Activated T-cell treated with anti-CD3 and anti-CD28 coated beads, Interleukin-2, amount 50 U/mL, for 72 hours (primary cell): ENCODE data around the gene MED13L. TPM values are rescaled to one million over a fixed set of nuclear protein-coding genes. Genes with fewer than 3 reads are reported as not detected.

ENCODE experiments used
- ATAC-seq, 2 donors: fragments of 150-1000 bp; cut with Tn5 transposase; replicated peaks in 1 of 2; 2 replicates each; pipeline ENCODE4 v1.10.0; 2021; ENCODE audit warnings: moderate library complexity in 2 of 2, mild to moderate bottlenecking in 1 of 2
- DNase-seq, 2 donors: peaks; one replicate each; pipeline ENCODE4 v3.0.0; 2021 to 2022; ENCODE audit warnings: mixed read lengths in 1 of 2
- H3K27ac Mint-ChIP-seq: one replicate; pipeline ENCODE4 v1.8.0; 2022; ENCODE audit warnings: mild to moderate bottlenecking, moderate library complexity, mixed read lengths
- H3K27me3 Mint-ChIP-seq: one replicate; pipeline ENCODE4 v1.8.0; 2022; ENCODE audit warnings: low read depth, mixed read lengths
- H3K36me3 Mint-ChIP-seq, 2 donors: one replicate each; pipeline ENCODE4 v1.8.0; 2022; ENCODE audit warnings: mixed read lengths in 2 of 2, mild to moderate bottlenecking in 1 of 2; ENCODE audit not compliant: insufficient read depth in 2 of 2
- H3K4me1 Mint-ChIP-seq: one replicate; pipeline ENCODE4 v1.8.0; 2022; ENCODE audit warnings: low read depth, mixed read lengths
- H3K4me3 Mint-ChIP-seq, 2 donors: one replicate each; pipeline ENCODE4 v1.8.0; 2022; ENCODE audit warnings: mild to moderate bottlenecking in 2 of 2, mixed read lengths in 2 of 2, moderate library complexity in 2 of 2
- H3K9me3 Mint-ChIP-seq, 2 donors: one replicate each; pipeline ENCODE4 v1.8.0; 2022; ENCODE audit warnings: mixed read lengths in 2 of 2
- total RNA-seq, 2 donors: library from RNA; stranded (reverse); gene quantifications; one replicate each; pipeline ENCODE4 v1.2.3, GENCODE V29; 2022

The MED13L gene
- total RNA-seq, 2 donors from 2014 or later: 72.8 to 74.5 TPM

- ATAC-seq (no peak), DNase-seq (no peak)
- peaks cover 0 to 3% of the 10 kb centered on the region in 2 donors for H3K36me3 Mint-ChIP-seq
- peaks cover 8% of the 10 kb centered on the region for H3K4me1 Mint-ChIP-seq
- no peak overlapping the region for H3K27ac Mint-ChIP-seq
- no peaks in the 10 kb centered on the region for H3K9me3 Mint-ChIP-seq
- H3K27me3 Mint-ChIP-seq: no peaks in the 10 kb centered on the region
- H3K4me3 Mint-ChIP-seq: no peak overlapping the region
Observed at GRCh38 chr12:116000252-116000651, 277.2 kb downstream of the MED13L start.

DNA sequence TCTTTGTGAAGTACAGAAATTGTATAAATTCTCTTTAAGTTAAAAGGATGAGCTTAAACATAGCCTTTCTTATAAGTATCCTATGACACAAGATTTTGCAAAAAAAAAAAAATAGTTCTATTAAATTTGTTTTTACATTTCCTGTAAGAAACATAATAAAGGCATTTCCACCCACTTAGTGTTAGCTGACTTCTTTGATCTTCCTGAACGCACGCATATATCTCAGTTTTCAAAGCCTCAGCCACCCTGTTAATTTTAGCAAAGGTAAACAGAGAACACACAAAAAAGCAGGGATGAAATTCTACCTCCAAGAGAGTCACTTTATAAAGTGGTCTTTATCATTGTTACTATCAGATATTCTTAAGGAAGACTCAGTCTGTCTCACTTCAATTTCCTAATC lies 277.9 kb downstream of the MED13L start:
- DNase-seq (no peak), ATAC-seq (no peak)
- no peak overlapping the region for H3K27ac Mint-ChIP-seq
- H3K36me3 Mint-ChIP-seq: peaks cover 0 to 3% of the 10 kb centered on the region in 2 donors
- H3K9me3 Mint-ChIP-seq: no peaks in the 10 kb centered on the region
- no peaks in the 10 kb centered on the region for H3K27me3 Mint-ChIP-seq
- no peak overlapping the region for H3K4me3 Mint-ChIP-seq
- peaks cover 8% of the 10 kb centered on the region for H3K4me1 Mint-ChIP-seq

DNA sequence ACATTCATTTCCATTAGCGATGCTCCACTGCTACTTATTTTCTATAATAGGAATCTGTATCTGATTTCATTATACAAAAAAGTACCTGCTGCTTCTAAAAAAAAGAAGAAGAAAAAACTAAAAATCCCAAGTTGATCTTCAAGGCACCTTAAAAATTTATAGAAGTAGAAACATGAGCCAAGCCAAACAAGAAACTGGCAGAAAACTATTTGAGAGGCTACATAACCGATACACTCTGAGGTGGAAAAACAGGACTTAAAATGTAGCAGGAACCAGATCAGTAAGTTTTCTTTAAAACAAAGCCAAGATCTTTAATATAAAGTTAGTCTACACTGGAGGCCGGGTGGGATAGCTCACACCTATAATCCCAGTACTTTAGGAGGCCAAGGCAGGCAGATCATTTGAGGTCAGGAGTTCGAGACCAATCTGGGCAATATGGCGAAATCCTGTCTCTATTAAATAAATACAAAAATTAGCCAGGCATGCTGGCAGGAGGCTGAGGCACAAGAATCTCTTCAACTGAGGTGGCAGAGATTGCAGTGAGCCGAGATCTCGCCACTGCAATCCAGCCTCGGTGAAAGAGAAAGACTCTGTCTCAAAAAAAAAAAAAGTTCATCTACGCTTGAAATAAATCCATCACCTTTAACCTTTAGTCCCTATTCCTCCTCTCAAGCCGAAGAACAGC lies 278.6 kb downstream of the MED13L start:
- Mint-ChIP-seq H3K27me3 (no peaks in the 10 kb centered on the region), H3K4me3 (no peak overlapping the region), H3K4me1 (peaks cover 8% of the 10 kb centered on the region), H3K36me3 (peaks cover 0 to 1% of the 10 kb centered on the region in 2 donors), H3K9me3 (no peaks in the 10 kb centered on the region), H3K27ac (no peak overlapping the region)
- no peak for DNase-seq
- ATAC-seq: no peak

- Mint-ChIP-seq H3K36me3 (peaks cover 0 to 1% of the 10 kb centered on the region in 2 donors), H3K4me1 (peaks cover 8% of the 10 kb centered on the region), H3K27ac (no peak overlapping the region), H3K9me3 (no peaks in the 10 kb centered on the region), H3K27me3 (no peaks in the 10 kb centered on the region), H3K4me3 (no peak overlapping the region)
- no peak for ATAC-seq
- peak in 1 of 2 donors; percentile 15 for DNase-seq
Observed at GRCh38 chr12:115998119-115998633, 279.3 kb downstream of the MED13L start.

DNA sequence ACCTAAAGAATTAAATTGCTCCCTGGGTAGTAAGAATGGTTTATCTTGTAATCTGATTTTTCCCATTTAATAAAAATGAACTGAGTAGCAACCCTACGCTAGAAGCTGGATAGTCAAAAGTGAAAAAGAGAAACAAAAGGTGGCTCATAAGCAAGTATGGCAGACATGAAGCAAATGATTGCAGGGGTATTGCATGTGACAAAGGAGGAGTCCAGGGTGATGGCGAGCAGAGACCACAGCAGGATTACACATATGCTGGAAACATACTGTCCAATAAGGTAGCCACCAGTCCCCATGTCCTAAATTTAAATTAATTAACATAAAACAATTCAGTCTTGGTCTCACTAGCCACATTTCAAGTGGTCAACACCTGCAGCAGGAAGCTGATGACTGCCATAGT lies 283.8 kb downstream of the MED13L start:
- Mint-ChIP-seq H3K4me1 (peaks cover 23% of the 10 kb centered on the region), H3K27ac (no peak overlapping the region), H3K9me3 (no peaks in the 10 kb centered on the region), H3K27me3 (no peaks in the 10 kb centered on the region), H3K36me3 (peaks cover 4 to 15% of the 10 kb centered on the region in 2 donors), H3K4me3 (no peak overlapping the region)
- DNase-seq: no peak
- ATAC-seq: no peak

DNA sequence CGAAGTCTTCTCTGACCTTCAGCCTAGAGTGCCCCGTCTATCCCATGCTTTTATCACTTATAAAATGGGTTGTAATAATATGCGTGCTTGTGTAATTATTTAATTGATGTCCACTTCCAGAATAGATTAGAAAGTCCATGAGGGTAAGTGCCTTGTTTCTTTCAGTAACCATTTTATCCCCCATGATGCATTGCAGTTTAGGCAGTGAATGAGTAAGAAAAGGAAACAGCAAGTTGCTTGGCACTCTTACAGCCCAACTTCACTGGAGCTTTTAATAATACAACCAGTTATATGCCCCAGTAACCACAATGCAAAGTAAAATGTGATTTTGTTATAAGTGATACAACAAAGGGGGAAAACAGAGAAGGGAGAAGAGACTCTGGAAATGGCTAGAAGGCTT lies 287.3 kb downstream of the MED13L start:
- peaks cover 4 to 14% of the 10 kb centered on the region in 2 donors for H3K36me3 Mint-ChIP-seq
- no peak overlapping the region for H3K4me3 Mint-ChIP-seq
- H3K27ac Mint-ChIP-seq: no peak overlapping the region
- DNase-seq (no peak), ATAC-seq (no peak)
- peaks cover 16% of the 10 kb centered on the region for H3K4me1 Mint-ChIP-seq
- H3K27me3 Mint-ChIP-seq: no peaks in the 10 kb centered on the region
- no peaks in the 10 kb centered on the region for H3K9me3 Mint-ChIP-seq

GRCh38 chr12:115988625-115989563 lies 288.6 kb downstream of the MED13L start:
- Mint-ChIP-seq H3K27ac (peak overlapping the region; percentile 20), H3K27me3 (no peaks in the 10 kb centered on the region), H3K9me3 (no peaks in the 10 kb centered on the region), H3K4me3 (no peak overlapping the region), H3K4me1 (peaks cover 16% of the 10 kb centered on the region), H3K36me3 (peaks cover 4 to 14% of the 10 kb centered on the region in 2 donors)
- no peak for ATAC-seq
- DNase-seq: no peak

- Mint-ChIP-seq H3K36me3 (peaks cover 4 to 14% of the 10 kb centered on the region in 2 donors), H3K4me1 (peaks cover 16% of the 10 kb centered on the region), H3K4me3 (no peak overlapping the region), H3K27ac (no peak overlapping the region), H3K9me3 (no peaks in the 10 kb centered on the region), H3K27me3 (no peaks in the 10 kb centered on the region)
- DNase-seq (no peak), ATAC-seq (no peak)
Observed at GRCh38 chr12:115988212-115988611, 289.3 kb downstream of the MED13L start.

DNA sequence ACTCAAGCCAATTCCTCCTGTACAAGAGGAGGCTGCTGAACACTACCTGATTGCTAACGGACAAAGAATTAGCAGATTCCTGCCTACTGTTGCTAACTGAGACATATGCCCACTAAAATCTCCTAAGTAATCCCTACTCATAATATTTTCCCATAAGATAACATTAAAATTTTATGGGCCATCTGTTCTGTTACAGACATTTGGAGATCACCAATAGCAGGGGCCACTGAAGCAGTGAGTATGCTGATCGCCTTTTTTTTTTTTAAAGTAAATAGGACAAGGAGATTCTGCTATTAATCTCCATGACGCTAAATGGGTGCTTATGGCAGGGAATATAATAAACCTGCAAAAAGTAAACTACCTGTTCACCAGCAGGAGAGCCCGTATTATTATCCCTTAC lies 292.9 kb downstream of the MED13L start:
- DNase-seq (no peak), ATAC-seq (no peak)
- Mint-ChIP-seq H3K4me3 (no peak overlapping the region), H3K36me3 (peaks cover 1 to 4% of the 10 kb centered on the region in 2 donors), H3K9me3 (no peaks in the 10 kb centered on the region), H3K27ac (no peak overlapping the region), H3K27me3 (no peaks in the 10 kb centered on the region), H3K4me1 (peaks cover 8% of the 10 kb centered on the region)

DNA sequence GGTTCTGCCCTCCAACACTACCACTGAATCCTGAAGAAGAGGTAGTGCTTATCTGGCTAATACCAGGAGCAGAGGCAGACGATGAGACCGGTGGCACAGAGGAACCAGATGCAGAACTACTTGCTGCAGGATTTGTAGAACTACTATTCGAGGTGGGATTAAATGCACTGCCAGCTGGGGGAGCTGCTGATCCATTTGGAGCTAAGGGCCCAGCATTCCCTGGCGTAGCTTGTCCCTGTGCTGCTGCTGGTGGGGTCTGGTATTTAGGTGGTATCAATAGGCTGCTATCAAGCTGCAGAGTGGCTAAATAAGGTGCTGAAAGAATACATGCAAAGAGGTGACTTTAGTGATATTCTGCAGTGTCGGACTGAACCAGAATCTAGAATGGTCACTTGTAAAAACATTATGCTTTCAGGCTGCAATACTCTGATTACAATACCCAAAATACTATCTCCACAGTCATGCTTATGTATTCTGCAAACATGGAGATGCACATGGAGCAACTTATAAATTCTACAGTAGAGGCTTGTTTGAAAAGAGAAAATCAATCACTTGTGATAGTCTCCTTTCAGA lies 294.2 kb downstream of the MED13L start:
- H3K27me3 Mint-ChIP-seq: no peaks in the 10 kb centered on the region
- no peaks in the 10 kb centered on the region for H3K4me1 Mint-ChIP-seq
- ATAC-seq: no peak
- no peak overlapping the region for H3K4me3 Mint-ChIP-seq
- H3K27ac Mint-ChIP-seq: no peak overlapping the region
- no peaks in the 10 kb centered on the region for H3K9me3 Mint-ChIP-seq
- H3K36me3 Mint-ChIP-seq: peaks cover 1 to 4% of the 10 kb centered on the region in 2 donors
- DNase-seq: no peak

DNA sequence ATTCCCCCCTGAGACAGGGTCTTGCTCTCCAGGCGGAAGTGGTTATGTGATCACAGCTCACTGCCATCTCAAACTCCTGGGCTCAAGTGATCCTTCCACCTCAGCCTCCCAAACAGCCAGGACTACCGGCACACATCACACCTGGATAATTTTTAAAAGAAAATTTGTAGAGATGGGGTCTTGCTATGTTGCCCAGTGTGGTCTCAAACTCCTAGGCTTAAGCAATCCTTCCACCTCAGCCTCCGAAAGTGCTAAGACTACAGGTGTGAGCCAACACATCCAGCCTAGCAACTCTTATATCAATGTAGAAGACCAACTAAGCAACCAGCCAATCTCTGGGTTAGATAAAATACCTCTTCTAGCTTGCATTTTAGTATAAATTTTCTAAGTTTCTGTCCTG lies 297.2 kb downstream of the MED13L start:
- H3K4me1 Mint-ChIP-seq: no peaks in the 10 kb centered on the region
- no peaks in the 10 kb centered on the region for H3K9me3 Mint-ChIP-seq
- no peaks in the 10 kb centered on the region for H3K27me3 Mint-ChIP-seq
- H3K4me3 Mint-ChIP-seq: no peak overlapping the region
- no peak overlapping the region for H3K27ac Mint-ChIP-seq
- peaks cover 1 to 4% of the 10 kb centered on the region in 2 donors for H3K36me3 Mint-ChIP-seq
- ATAC-seq: no peak
- DNase-seq: no peak

DNA sequence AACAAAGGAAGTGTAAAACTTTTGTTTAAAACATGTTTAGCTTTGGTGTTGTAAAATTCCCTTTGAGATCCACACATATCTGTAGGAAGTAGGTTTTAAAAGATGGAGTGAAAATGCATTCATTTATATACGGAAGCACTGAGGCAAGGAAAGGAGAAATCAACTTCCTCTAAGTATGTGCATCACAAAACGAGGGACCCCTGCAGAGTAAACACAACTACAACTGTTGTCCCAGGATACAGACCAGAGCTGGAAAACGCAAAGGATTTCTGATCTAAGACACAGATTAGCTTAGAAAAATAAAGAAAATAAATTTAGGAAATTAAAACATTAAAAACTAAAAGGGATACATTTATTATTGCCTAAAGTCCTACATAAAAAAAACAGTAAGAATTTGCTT lies 297.6 kb downstream of the MED13L start:
- no peak for ATAC-seq
- no peak overlapping the region for H3K27ac Mint-ChIP-seq
- H3K4me1 Mint-ChIP-seq: no peaks in the 10 kb centered on the region
- H3K36me3 Mint-ChIP-seq: peaks cover 1 to 4% of the 10 kb centered on the region in 2 donors
- no peak for DNase-seq
- no peak overlapping the region for H3K4me3 Mint-ChIP-seq
- no peaks in the 10 kb centered on the region for H3K9me3 Mint-ChIP-seq
- no peaks in the 10 kb centered on the region for H3K27me3 Mint-ChIP-seq

GRCh38 chr12:115979351-115979750 lies 298.1 kb downstream of the MED13L start:
- Mint-ChIP-seq H3K4me3 (no peak overlapping the region), H3K4me1 (no peaks in the 10 kb centered on the region), H3K36me3 (peaks cover 1 to 4% of the 10 kb centered on the region in 2 donors), H3K27me3 (no peaks in the 10 kb centered on the region), H3K9me3 (no peaks in the 10 kb centered on the region), H3K27ac (peak overlapping the region; percentile 46)
- DNase-seq (no peak), ATAC-seq (no peak)
